Measurements from ENCODE around the gene CTNND2.

- no peak for TF ChIP-seq CTCF (IDR thresholded peaks at IDR 0.05)
- no peak for TF ChIP-seq POLR2AphosphoS5 (IDR thresholded peaks at IDR 0.05)
- TF ChIP-seq EP300 (IDR thresholded peaks at IDR 0.05) = no peak
These were observed 873.6 kb downstream of the CTNND2 start for GRCh38 chr5:11030671-11031070.
